ENCODE measurements around the gene SRP9.

GRCh38 chr1:225748529-225748928, 29.1 kb upstream of the SRP9 start:
- TF ChIP-seq POLR2A (IDR thresholded peaks at IDR 0.05; ENCODE audit: low read length): no peak
- TF ChIP-seq GATA1 (IDR thresholded peaks at IDR 0.05; ENCODE audit: low read depth, low read length): no peak
